Activated naive CD8-positive, alpha-beta T cell treated with anti-CD3 and anti-CD28 coated beads, Interleukin-2, amount 50 U/mL, for 16 hours (primary cell): ENCODE data around the gene TRAF5.

Source experiments
- DNase-seq: peaks from one replicate; pipeline ENCODE4 v3.0.0-alpha.2; 2020; ENCODE audit warnings: low read depth, low spot score

Gene TRAF5

GRCh38 chr1:211327346-211327921 is 801 bp downstream of the TRAF5 start:
- no peak for DNase-seq

DNA sequence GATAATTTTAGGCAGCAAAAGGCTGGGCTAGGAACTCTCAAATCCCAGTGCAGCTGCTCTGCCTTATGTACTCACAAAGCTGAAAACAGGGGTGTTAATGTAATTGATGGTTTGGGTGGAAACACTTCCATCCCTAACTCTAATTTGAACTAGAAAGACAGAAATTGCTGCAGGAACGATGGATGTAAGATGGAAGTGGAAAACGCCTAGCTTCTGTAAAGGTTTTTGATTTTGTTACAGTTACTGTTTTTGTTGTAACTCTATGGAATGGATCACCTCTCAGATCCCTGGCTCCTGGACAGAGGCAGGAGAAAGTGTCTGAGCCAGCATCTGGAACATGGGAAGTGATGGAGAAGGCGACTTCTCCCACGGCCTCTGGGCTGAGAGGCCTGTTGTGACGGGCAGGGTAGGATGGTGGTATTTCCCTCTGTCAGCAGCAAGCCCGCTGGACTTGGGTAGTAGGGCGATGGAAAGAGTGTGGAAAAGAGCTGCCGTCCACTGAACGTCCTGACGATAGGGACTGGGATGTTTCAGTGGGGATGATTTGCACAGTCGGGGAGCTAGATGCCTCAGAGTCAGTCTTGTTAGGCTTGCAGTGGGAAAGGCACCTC is 1.6 kb downstream of the TRAF5 start:
- DNase-seq = no peak

DNA sequence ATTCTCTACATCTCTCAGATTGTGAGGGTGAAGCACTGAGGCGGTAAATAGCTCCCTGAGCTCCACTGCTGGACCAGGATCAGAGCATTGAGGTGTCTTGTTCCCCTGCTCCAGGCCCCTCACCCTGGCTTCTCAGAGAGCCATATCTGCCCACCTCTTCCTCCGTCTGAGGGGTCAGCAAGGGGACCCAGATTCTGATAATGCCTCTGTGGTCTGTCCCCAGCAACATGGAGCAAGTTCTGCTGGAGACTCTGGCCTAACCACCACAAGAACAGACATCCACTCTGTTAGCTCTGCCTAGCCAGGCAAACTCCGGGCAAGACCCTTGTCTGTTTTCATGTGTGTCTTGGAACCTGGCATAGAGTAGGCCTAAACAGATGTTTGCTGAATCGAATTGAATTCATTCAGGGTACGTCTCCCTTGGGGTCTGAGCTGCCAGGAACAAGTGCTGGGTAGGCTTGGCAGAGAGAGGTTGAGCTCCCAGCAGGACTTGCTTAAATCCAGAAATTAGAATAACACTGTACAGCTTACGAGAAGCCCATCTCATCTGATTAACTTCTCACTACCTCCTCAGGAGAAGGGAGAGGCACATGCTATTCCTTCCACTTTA is 2.3 kb downstream of the TRAF5 start:
- DNase-seq = no peak

DNA sequence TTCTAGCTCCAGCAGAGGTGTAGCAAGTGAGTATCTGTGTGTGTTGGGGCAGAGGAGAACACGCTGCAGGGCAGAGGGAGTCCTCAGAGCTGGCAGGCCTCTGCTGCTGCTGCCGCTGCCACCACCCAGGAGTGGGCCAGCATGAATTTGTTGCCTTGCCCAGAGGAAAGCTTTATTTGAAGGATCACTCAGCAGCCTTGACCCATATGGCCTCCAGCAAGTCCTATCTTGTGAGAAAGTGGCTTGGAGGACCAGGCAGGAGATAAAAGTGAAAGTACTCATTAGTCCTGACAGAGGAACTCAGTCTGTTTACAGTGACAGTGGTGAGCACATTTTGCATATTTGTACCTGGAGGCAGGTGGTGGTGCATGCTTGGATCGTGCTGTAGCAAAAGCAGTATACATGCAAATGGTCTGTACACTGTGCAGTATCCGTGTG is 3.1 kb downstream of the TRAF5 start:
- DNase-seq = no peak

GRCh38 chr1:211330282-211330936 is 3.8 kb downstream of the TRAF5 start:
- no peak for DNase-seq

DNA sequence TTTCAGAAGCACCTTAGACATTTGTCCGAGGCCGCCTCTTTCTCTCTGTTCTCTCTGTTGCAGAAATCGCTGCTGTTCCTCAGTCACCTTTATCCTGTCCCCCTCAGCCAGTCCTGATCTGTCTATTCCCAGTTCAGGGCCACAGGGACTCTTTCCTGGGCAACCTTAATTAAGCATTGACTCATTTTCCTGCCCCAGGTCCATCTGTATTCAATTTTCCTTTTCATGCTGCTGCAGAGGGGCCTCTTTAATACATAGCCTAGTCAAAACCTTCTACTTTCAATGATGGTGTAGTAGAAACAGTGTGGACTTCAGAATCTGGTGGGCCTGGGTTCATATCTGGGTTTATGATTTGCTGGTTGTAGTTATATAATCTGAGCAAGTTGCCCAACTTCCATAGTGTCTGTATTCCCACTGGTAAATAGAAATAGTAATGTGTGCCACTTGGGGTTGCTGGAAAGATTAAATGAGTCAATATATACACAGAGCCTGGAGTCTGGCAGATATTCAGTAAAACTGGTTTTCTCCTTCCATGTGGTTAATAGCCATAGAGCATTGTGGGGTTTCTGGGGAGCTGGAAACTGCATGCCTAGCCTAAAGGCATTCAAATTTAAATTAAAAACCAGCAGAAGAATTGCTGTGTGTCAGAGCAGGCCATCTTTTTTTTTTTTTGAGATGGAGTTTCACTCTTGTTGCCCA is 4.5 kb downstream of the TRAF5 start:
- DNase-seq = no peak

- DNase-seq = no peak
Measured at GRCh38 chr1:211332036-211332616, 5.5 kb downstream of the TRAF5 start.

GRCh38 chr1:211332830-211333229 is 6.2 kb downstream of the TRAF5 start:
- no peak for DNase-seq

GRCh38 chr1:211333906-211334305 is 7.3 kb downstream of the TRAF5 start:
- DNase-seq = no peak

DNA sequence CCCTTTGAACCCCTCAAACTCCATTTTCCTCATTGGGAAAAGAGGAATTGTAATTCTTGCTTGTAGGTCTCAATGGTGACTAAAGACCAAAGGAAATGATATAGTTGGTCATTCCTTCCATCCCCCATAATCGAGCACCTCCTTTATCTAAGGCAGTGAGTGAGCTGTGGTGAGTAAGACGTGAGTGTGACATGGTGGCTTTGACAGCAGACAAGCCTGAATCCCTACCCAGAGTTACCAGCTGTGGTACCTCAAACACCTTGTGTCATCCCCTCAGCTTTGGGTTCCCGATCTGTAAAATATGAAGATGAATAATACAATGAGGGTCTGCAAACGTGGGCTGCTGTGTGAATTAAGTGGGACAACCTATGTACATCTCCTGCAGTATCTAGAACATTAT is 8.4 kb downstream of the TRAF5 start:
- no peak for DNase-seq

- DNase-seq = no peak
Measured at GRCh38 chr1:211335522-211336157, 9.0 kb downstream of the TRAF5 start.

DNA sequence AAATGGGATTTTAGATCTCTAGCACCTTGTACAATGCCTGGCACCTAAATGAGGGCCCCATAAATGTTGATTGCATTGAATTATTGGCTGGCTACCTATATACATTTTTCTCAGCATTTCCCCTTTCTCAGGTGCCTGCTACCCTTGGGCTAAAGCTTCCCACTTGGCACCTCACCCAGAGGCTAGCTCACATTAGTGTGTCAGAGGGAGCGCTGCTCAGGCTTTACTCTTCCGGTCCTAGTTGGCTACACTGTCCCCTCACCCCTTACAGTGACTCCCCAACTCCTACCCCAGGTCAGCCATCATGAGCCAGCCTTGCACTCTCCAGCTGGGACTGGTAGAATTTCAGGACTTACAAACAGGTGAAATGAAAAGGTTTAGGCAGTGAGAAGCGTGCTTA is 9.5 kb downstream of the TRAF5 start:
- DNase-seq = no peak

DNA sequence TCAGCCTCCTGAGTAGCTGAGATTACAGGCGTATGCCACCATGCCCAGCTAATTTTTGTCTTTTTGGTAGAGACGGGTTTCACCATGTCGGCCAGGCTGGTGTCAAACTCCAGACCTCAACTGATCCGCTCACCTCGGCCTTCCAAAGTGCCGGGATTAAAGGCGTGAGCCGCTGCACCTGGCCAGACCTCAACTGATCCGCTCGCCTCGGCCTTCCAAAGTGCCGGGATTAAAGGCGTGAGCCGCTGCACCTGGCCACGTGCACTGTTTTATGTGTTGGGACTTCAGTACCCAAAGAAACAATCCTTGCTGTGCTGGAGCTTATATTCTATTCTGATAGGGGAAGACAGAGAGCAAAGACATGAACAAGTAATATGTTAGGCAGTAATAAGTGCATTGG is 10.1 kb downstream of the TRAF5 start:
- DNase-seq = no peak

GRCh38 chr1:211337430-211338223 is 11.0 kb downstream of the TRAF5 start:
- no peak for DNase-seq

DNA sequence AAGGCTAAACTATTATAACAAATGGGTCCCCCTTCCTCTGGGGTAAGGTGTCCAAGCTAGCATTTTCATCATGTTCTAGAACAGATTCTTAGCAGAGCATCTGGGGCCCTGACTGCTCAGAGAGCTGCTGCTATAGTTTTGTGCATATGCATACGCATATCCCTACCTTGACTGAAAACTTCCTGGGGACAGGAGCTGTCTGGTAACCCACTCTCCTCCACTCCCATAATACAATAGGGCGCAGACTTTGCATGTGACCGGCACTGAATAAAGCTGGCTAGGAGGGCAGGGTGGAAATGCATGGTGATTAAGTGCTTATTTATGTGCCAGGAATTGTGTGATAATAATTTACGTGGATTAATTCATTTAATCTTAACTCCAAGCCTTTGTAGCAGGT is 11.6 kb downstream of the TRAF5 start:
- no peak for DNase-seq

DNA sequence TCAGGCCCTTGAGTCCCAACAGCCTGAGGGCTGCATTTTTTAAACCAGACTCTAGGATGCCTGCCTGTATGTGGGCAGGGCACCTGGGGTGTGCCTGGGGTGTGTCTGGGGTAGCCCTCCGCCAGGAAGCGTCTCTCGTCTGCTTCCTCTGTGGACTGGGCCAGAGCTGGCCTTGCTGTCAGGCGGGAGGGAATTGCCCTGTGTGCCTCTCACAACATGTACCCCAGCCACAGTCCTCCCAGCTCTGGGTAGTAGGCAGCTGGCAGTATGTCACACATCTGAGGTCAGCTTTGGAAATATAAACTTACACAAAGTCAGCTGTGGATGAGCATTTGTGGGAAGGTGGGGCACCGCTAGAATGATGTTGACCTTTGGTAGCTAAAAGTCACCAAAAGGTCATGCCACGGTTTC is 13.0 kb downstream of the TRAF5 start:
- no peak for DNase-seq

- DNase-seq = no peak
Measured at GRCh38 chr1:211340622-211341507, 14.2 kb downstream of the TRAF5 start.

DNA sequence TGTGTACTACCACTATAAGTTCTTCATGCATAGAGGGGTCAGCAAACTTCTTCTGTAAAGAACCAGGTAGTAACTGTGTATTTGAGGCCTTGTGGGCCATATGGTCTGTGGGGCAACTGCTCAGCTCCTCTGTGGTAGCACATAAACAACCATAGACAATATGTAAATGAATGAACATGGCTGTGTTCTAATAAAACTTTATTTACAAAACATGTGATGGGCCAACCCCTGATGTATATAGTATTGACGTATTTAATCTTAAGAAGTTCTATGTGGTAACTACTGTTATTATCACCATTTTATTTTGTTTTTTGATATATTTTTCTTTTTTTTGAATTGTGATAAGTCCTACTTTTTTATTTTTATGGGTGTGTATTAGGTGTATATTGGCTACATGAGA is 15.4 kb downstream of the TRAF5 start:
- DNase-seq = no peak

- no peak for DNase-seq
Measured at GRCh38 chr1:211343607-211344006, 17.0 kb downstream of the TRAF5 start.
